SK-N-SH treated with all-trans-retinoic acid at 6 μM for 48 hours (cell line): ENCODE results near the gene IFT43.

Source experiments
- ATAC-seq: fragments of 200-7000 bp; cut with Tn5 transposase; 3 replicates; pipeline ENCODE4 v1.9.1; 2020; ENCODE audit warnings: mild to moderate bottlenecking, moderate library complexity
- ARNTL ChIP-seq: fragments of 450-650 bp; formaldehyde crosslinking; IDR thresholded peaks from 2 replicates; pipeline ENCODE4 v1.5.0; 2020; ENCODE audit warnings: low read depth, mild to moderate bottlenecking, moderate library complexity, borderline replicate concordance
- BACH2 ChIP-seq: fragments of 250-450 bp; sonication (Bioruptor Pico); IDR thresholded peaks from 2 replicates; pipeline ENCODE4 v1.9.0; 2021; ENCODE audit warnings: mild to moderate bottlenecking, borderline replicate concordance
- CSDC2 ChIP-seq: fragments of 250-450 bp; sonication (Bioruptor Pico); IDR thresholded peaks from 2 replicates; pipeline ENCODE4 v1.5.0; 2020; ENCODE audit warnings: mild to moderate bottlenecking, moderate library complexity
- CSRNP3 ChIP-seq: fragments of 250-450 bp; sonication (Bioruptor Pico); IDR thresholded peaks from 2 replicates; pipeline ENCODE4 v1.5.1; 2021; ENCODE audit warnings: mild to moderate bottlenecking, moderate library complexity
- ESRRG ChIP-seq: fragments of 250-450 bp; sonication (Bioruptor Pico); IDR thresholded peaks from 2 replicates; pipeline ENCODE4 v1.6.1; 2021; ENCODE audit warnings: mild to moderate bottlenecking
- GLIS3 ChIP-seq: fragments of 250-450 bp; sonication (Bioruptor Pico); IDR thresholded peaks from 2 replicates; pipeline ENCODE4 v1.5.0; 2020; ENCODE audit warnings: mild to moderate bottlenecking, moderate library complexity
- ISL1 ChIP-seq: fragments of 250-450 bp; sonication (Bioruptor Pico); IDR thresholded peaks from 2 replicates; pipeline ENCODE4 v2.1.2; 2022; ENCODE audit warnings: mild to moderate bottlenecking, moderate library complexity
- OSR1 ChIP-seq: fragments of 250-450 bp; sonication (Bioruptor Pico); IDR thresholded peaks from 2 replicates; pipeline ENCODE4 v1.8.0; 2022; ENCODE audit warnings: moderate library complexity, mild to moderate bottlenecking, inconsistent platforms
- PATZ1 ChIP-seq: fragments of 250-450 bp; sonication (Bioruptor Pico); IDR thresholded peaks from 2 replicates; pipeline ENCODE4 v1.8.0; 2020; ENCODE audit warnings: mild to moderate bottlenecking, moderate library complexity, borderline replicate concordance
- POU6F1 ChIP-seq: fragments of 250-450 bp; sonication (Bioruptor Pico); IDR thresholded peaks from 2 replicates; pipeline ENCODE4 v1.8.0; 2021; ENCODE audit warnings: low read depth, mild to moderate bottlenecking, moderate library complexity, borderline replicate concordance
- PPARA ChIP-seq: fragments of 250-450 bp; sonication (Bioruptor Pico); IDR thresholded peaks from 2 replicates; pipeline ENCODE4 v1.5.0; 2020; ENCODE audit warnings: mild to moderate bottlenecking, borderline replicate concordance
- RARB ChIP-seq: fragments of 250-450 bp; sonication (Bioruptor Pico); IDR thresholded peaks from 2 replicates; pipeline ENCODE4 v1.8.0; 2021; ENCODE audit warnings: mild to moderate bottlenecking, moderate library complexity
- SNAI2 ChIP-seq: fragments of 250-450 bp; sonication (Bioruptor Pico); IDR thresholded peaks from 2 replicates; pipeline ENCODE4 v1.5.0; 2020; ENCODE audit warnings: mild to moderate bottlenecking, moderate library complexity
- TCF4 ChIP-seq: fragments of 250-450 bp; sonication (Bioruptor Pico); IDR thresholded peaks from 2 replicates; pipeline ENCODE4 v1.8.0; 2021; ENCODE audit warnings: mild to moderate bottlenecking, moderate library complexity, borderline replicate concordance
- ZC3H10 ChIP-seq: fragments of 250-450 bp; sonication (Bioruptor Pico); IDR thresholded peaks from 2 replicates; pipeline ENCODE4 v1.5.1; 2021; ENCODE audit warnings: mild to moderate bottlenecking, moderate library complexity
- ZFP3 ChIP-seq: fragments of 250-450 bp; sonication (Bioruptor Pico); IDR thresholded peaks from 2 replicates; pipeline ENCODE4 v1.5.0; 2020; ENCODE audit warnings: mild to moderate bottlenecking, moderate library complexity
- ZFP30 ChIP-seq: fragments of 450-650 bp; formaldehyde crosslinking; IDR thresholded peaks from 2 replicates; pipeline ENCODE4 v1.5.0; 2022; ENCODE audit warnings: mild to moderate bottlenecking, moderate library complexity
- ZNF565 ChIP-seq: fragments of 450-650 bp; formaldehyde crosslinking; conservative IDR thresholded peaks from 2 replicates; pipeline ENCODE4 v1.5.0; 2020; ENCODE audit warnings: low read depth, mild to moderate bottlenecking, moderate library complexity
- ZNF70 ChIP-seq: fragments of 450-650 bp; formaldehyde crosslinking; IDR thresholded peaks from 2 replicates; pipeline ENCODE4 v1.5.0; 2020; ENCODE audit warnings: mild to moderate bottlenecking, moderate library complexity
- ZNF8 ChIP-seq: fragments of 450-650 bp; formaldehyde crosslinking; IDR thresholded peaks from 2 replicates; pipeline ENCODE4 v1.5.0; 2020; ENCODE audit warnings: mild to moderate bottlenecking, moderate library complexity

IFT43 gene

GRCh38 chr14:75981426-75982265 is 3.9 kb upstream of the IFT43 start, which contains the start of gene TGFB3:
Gene TGFB3, minus strand, starts transcription at chr14:75981995. Its CDS starts 1,102 bp downstream, at chr14:75980893.
- ATAC-seq: peak; percentile 70
- TF ChIP-seq SNAI2 (CRISPR knock-in tag) (no peak), CSRNP3 (CRISPR knock-in tag) (no peak), ZFP30 (CRISPR knock-in tag) (no peak), PPARA (CRISPR knock-in tag) (no peak), TCF4 (CRISPR knock-in tag) (no peak), ZFP3 (CRISPR knock-in tag) (no peak), BACH2 (CRISPR knock-in tag) (no peak), RARB (CRISPR knock-in tag) (no peak), ISL1 (CRISPR knock-in tag) (no peak)

GRCh38 chr14:75982266-75983018 is 3.1 kb upstream of the IFT43 start:
- no peak for TF ChIP-seq ZNF565 (CRISPR knock-in tag)
- TF ChIP-seq PPARA (CRISPR knock-in tag): no peak
- TF ChIP-seq ARNTL (CRISPR knock-in tag): no peak
- no peak for TF ChIP-seq CSDC2 (CRISPR knock-in tag)
- TF ChIP-seq ZNF70: peak; percentile 61; the same call in 1 of the 2 replicates
- peak; percentile 77 for ATAC-seq

GRCh38 chr14:75983019-75983358 is 2.6 kb upstream of the IFT43 start:
- ATAC-seq: no peak
- no peak for TF ChIP-seq ISL1 (CRISPR knock-in tag)
- TF ChIP-seq TCF4 (CRISPR knock-in tag): no peak
- TF ChIP-seq ZNF70: no peak
- no peak for TF ChIP-seq PATZ1 (CRISPR knock-in tag)
- TF ChIP-seq CSRNP3 (CRISPR knock-in tag): no peak
- TF ChIP-seq CSDC2 (CRISPR knock-in tag): no peak
- TF ChIP-seq ZNF8: no peak
- TF ChIP-seq GLIS3 (CRISPR knock-in tag): no peak
- no peak for TF ChIP-seq ZFP30 (CRISPR knock-in tag)
- TF ChIP-seq ESRRG (CRISPR knock-in tag): no peak
- no peak for TF ChIP-seq PPARA (CRISPR knock-in tag)
- TF ChIP-seq OSR1 (CRISPR knock-in tag): no peak
- no peak for TF ChIP-seq ARNTL (CRISPR knock-in tag)
- no peak for TF ChIP-seq ZNF565 (CRISPR knock-in tag)
- no peak for TF ChIP-seq POU6F1 (CRISPR knock-in tag)
- no peak for TF ChIP-seq ZFP3 (CRISPR knock-in tag)
- TF ChIP-seq RARB (CRISPR knock-in tag): no peak
- no peak for TF ChIP-seq ZC3H10 (CRISPR knock-in tag)
